ENCODE data around the gene ARPP19. TPM values are rescaled to one million over a fixed set of nuclear protein-coding genes. Genes with fewer than 3 reads are reported as not detected.

ARPP19 gene
- total and polyA plus RNA-seq, 2 of the 4 experiments (the other 2 are of a cell fraction) = 33.4 to 65.2 TPM

DNA sequence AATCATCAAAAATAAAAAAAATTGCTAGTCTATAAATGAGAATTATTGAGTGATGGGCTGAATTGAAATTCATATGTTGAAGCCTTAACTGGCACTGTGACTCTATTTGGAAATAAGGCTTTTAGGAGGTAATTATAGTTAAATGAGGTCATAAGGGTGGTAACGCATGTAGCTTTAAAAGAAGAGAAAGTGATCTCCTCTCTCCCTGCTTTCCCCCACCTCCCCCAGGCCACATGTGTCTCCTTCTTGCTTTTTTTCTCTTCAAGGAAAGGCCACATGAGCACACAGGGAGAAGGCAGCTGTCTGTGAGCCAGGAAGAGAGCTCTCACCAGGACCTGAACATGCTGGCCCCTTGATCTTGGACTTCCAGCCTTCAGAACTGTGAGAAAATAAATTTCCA, 48.2 kb upstream of the ARPP19 start:
- no peak overlapping the region for H2AK9ac ChIP-seq (replicated peaks; ENCODE audit: low read depth, low read length, poor library complexity)

More for the DNA sequence above, 48.2 kb upstream of the ARPP19 start:
- no peak overlapping the region for H3K4ac ChIP-seq (ENCODE audit: low read depth, low read length)
- no peaks in the 10 kb centered on the region for H3K9me3 ChIP-seq (ENCODE audit: control insufficient read depth, insufficient read depth, low read length)
- no peaks in the 10 kb centered on the region for H3K27me3 ChIP-seq (ENCODE audit: control insufficient read depth, insufficient read depth, low read length)
- H4K5ac ChIP-seq (ENCODE audit: low read depth, low read length) = no peak overlapping the region
- intact Hi-C loops (cut with micrococcal nuclease) = no loop called here
- no peak overlapping the region for H2AK5ac ChIP-seq (ENCODE audit: low read depth, low read length)
- TF ChIP-seq, protein P1, sequence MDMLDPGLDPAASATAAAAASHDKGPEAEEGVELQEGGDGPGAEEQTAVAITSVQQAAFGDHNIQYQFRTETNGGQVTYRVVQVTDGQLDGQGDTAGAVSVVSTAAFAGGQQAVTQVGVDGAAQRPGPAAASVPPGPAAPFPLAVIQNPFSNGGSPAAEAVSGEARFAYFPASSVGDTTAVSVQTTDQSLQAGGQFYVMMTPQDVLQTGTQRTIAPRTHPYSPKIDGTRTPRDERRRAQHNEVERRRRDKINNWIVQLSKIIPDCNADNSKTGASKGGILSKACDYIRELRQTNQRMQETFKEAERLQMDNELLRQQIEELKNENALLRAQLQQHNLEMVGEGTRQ (IDR thresholded peaks at IDR 0.05; ENCODE audit: low read depth, low read length) = no peak
- no peak for TF ChIP-seq RAD21 (IDR thresholded peaks at IDR 0.05; ENCODE audit: low read length)
- no peak overlapping the region for H4K8ac ChIP-seq (ENCODE audit: low read depth in 2 of 2, low read length in 2 of 2)
- no peak overlapping the region for H3K27ac ChIP-seq (ENCODE audit: insufficient read depth, low read length)
- in situ Hi-C loops (cut with MboI; ENCODE audit: low sequenced_read_pairs) = no loop called here
- H3K56ac ChIP-seq (ENCODE audit: extremely low read depth, insufficient read depth, low read length) = no peak overlapping the region
- CTCF ChIA-PET = interaction anchor here (1.0 kb wide), 1 partner anchor 361 kb away, joined by 3 read pairs; no protein-coding TSS in a partner anchor
- H3K36me3 ChIP-seq (ENCODE audit: control insufficient read depth, insufficient read depth, low read length) = peaks cover 15% of the 10 kb centered on the region
- H3K4me3 ChIP-seq (ENCODE audit: insufficient read depth, low read depth, low read length) = no peak overlapping the region
- H2BK20ac ChIP-seq (ENCODE audit: low read depth, low read length) = no peak overlapping the region
- ATAC-seq (ENCODE audit: low read depth) (no peak), DNase-seq (no peak)
- H3K9ac ChIP-seq (ENCODE audit: low read depth, low read length) = no peak overlapping the region
- dilution Hi-C loops (cut with HindIII; ENCODE audit: low sequenced_read_pairs, unreplicated experiment) = no loop called here
- no peak overlapping the region for H4K91ac ChIP-seq (ENCODE audit: insufficient read depth, low read depth, low read length)
- peaks cover 0 to 3% of the 10 kb centered on the region in 2 experiments; a peak in 1 of 4 replicates for H3K79me1 ChIP-seq (ENCODE audit: low read depth in 1 of 2, low read length in 2 of 2)
- no peak overlapping the region for H2AFZ ChIP-seq (replicated peaks; ENCODE audit: low read length, poor library complexity)
- no peak overlapping the region for H3K4me2 ChIP-seq (ENCODE audit: low read depth, low read length)
- no peak overlapping the region for H2BK5ac ChIP-seq (ENCODE audit: low read depth, low read length, poor library complexity, severe bottlenecking)
- H2BK120ac ChIP-seq (ENCODE audit: low read depth, low read length) = no peak overlapping the region
- no peak overlapping the region for H3K14ac ChIP-seq (replicated peaks; ENCODE audit: low read depth, low read length)
- no peak overlapping the region for H3K23ac ChIP-seq (ENCODE audit: low read depth, low read length)
- no CpG with 5 or more reads among the region's 1 CpG for WGBS, 2 experiments (ENCODE audit: extremely low coverage in 2 of 2, insufficient read length in 1 of 2)
- no peaks in the 10 kb centered on the region for H4K20me1 ChIP-seq (ENCODE audit: insufficient read depth, low read length)
- H2BK15ac ChIP-seq (ENCODE audit: low read depth, low read length) = no peak overlapping the region
- no TSS peak for BruUV-seq (replicated peaks)
- POLR2A ChIA-PET (ENCODE audit: unreplicated experiment) = no interaction called here
- no peaks in the 10 kb centered on the region for H3K9me1 ChIP-seq (ENCODE audit: insufficient read depth, low read length)
- H3K4me1 ChIP-seq (ENCODE audit: control insufficient read depth, insufficient read depth, low read length) = no peaks in the 10 kb centered on the region
- H3K18ac ChIP-seq (ENCODE audit: low read depth, low read length) = no peak overlapping the region

All from IMR-90 (cell line).